HG03571 (cell line): ENCODE results near the gene MNS1.
"Not testable (repeated sequence)": the region's sequence is repeated elsewhere in the genome, so short reads cannot be mapped to it uniquely, and the experiment has no call there.

ENCODE experiments used
- ATAC-seq: cut with Tn5 transposase; IDR thresholded peaks from one replicate; pipeline ENCODE4 v1.9.1; 2021; ENCODE audit not compliant: unreplicated experiment

The MNS1 gene, protein sequence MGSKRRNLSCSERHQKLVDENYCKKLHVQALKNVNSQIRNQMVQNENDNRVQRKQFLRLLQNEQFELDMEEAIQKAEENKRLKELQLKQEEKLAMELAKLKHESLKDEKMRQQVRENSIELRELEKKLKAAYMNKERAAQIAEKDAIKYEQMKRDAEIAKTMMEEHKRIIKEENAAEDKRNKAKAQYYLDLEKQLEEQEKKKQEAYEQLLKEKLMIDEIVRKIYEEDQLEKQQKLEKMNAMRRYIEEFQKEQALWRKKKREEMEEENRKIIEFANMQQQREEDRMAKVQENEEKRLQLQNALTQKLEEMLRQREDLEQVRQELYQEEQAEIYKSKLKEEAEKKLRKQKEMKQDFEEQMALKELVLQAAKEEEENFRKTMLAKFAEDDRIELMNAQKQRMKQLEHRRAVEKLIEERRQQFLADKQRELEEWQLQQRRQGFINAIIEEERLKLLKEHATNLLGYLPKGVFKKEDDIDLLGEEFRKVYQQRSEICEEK

DNA sequence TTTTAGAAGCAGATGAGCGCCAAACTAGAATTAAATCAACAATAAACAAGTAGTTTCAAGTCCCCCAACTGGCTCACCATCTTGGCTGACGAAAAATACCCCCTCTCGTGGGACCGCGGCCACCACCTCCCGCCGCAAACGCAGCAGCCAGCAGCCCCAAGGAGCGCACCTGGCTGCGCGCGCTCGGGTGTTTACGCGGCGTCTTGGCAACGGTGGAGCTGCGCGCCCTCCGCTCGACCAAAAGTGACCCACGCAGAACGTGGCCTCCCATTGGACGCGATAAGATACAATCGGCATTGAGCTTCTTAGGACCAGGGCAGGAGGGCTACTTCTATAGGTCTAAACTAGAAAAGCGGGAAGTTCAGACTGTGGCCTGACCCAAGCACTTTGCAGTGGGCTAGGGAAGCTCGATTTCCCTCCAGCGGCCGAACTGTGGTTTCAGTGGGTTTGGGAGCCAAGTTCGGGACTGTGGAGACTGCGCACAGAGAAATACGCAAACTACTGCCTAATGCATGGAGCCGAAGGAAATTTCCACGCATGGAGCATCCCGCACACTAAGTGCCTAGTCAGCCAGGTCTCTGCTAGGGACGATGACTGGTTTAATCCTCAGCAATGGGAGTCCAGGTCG lies at the start of gene MNS1:
Gene MNS1, minus strand, starts transcription at position 245 of the 628 bp plus-strand sequence. Its CDS starts 165 bp downstream, at position 80.
- ATAC-seq, result peak; percentile 98

DNA sequence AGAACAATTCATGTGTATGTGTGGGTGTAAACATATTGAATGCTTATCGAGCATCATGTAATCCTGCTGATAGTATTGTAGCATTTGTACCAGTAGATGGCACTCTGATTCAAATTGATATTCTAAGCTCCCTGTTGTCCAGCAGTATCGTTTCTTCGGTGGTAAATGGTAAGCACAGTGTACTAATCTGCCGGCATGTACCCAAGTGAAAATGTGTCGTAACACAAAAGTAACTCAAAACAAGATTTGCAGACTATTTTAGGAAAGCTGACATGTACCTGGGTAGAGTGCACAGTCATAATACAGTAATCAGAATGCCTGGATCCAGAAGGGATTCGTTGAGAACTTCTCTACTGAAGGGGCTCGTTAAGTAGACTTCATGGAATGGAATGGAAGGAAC lies 31.7 kb upstream of the MNS1 start:
- no peak for ATAC-seq

DNA sequence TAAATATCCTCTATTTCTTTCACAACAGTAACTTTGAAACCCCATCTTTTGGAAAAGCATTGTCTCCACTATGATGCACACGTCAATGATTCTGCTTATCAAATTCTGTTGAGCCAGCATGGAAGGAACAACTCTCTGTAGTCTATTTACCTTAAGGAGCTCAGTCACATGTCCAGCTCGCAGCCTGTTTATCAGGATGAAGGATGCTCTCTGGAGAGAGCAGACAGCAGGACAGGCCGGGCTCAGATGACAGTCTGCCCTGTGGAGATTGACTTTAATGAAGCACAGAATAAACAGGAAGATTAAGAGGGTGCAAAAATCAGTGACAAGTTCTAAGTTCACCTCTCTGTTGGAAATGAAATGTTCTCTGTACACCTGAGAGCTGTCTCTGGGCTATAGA lies 30.6 kb upstream of the MNS1 start:
- no peak for ATAC-seq

DNA sequence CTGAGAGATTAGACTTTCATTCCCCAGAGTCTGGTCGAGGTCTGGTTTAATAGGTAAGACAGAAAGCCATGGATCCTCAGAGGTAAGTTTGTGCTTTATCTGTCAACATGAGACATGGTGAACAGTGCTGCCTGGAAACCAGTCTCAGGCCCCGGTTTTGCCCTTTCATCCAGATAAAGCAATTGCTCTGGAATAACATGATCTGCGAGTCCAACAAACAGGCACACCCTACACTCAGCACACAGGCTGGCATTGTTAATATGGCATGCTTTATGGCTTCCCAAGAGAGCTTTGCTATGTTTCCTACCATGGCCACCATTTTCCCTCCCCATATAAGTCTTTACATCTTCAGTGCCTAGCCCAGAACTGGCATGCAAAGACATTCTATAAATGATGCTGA lies 30.1 kb upstream of the MNS1 start:
- ATAC-seq, result no peak

DNA sequence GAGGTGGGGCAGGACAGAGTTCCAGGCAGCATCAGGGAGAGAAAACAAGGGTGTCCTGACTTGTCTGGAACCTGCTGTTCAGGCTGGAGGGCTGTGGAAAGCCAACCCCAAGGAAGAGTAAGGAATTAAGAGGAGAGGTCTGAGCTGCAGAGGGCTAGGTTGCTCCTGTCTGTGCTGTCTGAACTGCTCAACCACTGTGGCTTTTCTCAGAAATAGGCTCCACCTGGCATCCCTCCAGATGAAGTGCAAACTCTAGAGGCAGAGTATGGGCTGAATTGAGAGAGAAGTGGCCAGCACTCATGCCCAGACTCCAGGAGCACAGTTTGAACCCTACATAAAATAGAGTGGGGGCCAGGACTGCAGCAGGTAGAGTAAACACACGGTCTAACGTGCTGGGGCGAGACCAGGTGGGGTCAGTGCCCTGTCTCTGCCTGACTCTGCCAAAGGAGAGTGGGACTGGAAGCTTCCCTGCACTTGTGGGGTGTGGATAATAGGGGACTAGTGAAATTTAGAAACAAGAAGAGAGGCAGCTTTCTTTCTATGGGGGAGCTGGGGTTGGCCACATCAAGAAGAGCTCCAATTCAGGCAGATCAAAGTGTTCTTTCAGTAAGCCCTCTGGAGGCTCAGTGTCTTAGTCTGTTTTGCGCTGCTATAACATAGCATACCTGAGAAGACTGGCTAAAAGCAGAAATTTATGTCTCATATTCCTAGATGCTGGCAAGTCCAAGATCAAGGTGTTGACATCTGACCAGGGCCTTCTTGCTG lies 28.0 kb upstream of the MNS1 start:
- ATAC-seq, result no peak

DNA sequence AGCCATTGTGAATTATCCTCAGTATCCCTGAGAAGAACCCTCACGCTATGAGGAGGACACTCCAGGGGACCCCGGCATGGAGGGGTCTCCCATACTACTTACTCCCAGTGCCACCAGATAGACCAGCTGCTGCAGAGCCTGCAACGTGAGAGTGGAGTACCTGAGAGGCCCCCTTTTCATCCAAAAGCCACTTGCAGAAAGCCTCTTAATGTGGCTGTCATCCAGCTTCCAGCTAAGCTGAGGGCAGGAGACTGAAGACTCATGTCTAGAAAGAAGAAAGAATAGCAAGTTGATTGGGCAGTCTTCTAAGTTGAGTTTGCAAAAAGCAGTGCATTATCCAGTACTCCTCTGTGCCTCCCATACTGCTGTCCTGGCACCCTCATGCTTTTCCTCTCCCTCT lies 27.3 kb upstream of the MNS1 start:
- ATAC-seq, result no peak

DNA sequence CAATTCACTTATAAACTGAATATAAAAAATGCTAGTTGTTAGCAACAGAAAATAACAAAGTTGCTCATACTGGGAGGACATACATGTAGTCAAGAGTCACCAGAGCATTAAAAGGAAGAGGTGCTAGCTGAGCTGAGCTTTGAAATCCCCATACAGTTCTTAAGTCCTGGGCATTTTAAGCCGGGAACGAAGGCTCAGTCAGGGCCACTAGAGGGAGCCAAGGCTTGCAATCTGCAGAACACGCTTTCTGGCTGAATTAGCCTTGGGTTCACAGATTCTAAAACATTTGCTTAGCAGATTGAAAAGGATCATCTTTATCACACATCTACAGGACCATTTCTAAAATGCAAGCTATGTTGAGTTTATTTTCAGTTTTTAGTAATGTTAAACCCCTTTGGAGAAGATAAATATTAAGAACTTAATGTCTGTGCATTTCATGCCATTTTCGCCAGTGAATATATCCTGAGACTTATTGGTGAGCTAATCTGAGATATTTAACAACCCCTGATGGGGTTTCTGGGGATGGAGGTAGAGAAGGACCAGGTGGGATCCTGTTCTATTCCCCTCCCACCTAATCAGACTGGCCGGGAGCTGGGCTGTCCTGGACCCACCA lies 26.3 kb upstream of the MNS1 start:
- no peak for ATAC-seq

DNA sequence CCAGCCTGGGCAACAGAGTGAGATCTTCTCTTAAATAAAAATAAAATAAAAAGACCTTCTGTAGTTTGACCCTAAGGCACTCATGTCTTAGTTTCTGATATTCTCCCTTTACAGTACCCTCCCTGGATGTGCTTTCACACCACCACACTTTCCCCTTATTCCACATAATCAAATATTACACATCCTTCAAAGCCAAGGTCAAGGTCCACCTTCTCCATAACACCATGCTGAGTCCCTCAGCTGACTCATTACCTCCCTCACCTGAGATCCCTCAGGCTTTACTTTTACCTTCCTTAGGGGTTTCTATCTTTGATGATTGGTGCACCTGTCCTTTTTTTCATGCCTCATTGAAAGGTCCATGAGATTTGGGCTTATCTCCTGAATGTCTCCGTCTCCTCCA lies 25.5 kb upstream of the MNS1 start:
- no peak for ATAC-seq

DNA sequence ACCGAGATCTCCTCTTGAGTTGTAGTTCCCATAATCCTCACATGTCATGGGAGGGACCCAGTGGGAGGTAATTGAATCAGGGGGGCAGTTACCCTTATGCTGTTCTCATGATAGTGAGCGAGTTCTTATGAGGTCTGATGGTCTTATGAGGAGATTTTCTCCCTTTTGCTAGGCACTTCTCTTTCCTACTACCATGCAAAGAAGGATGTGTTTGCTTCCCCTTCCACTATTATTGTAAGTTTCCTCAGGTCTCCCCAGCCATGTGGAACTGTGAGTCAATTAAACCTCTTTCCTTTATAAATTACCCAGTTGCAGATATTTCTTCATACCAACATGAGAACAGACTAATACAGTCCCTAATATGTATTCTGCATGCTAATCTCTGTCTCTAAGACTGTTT lies 21.3 kb upstream of the MNS1 start:
- ATAC-seq, result not testable (repeated sequence)

DNA sequence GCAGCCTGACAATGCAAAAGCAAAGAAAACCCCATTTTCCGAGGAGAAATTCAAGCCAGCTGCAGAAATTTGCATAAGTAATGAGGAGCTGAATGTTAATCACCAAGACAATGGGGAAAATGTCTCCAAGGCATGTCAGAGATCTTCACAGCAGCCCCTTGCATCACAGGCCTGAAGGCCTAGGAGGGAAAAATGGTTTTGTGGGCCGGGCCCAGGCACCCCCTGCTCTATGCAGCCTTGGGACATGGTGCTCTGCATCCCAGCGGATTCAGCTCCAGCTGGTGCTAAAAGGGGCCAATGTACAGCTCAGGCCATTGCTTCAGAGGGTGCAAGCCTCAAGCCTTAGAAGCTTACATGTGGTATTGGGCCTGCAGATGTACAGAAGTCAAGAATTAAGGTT lies 20.5 kb upstream of the MNS1 start:
- not testable (repeated sequence) for ATAC-seq

DNA sequence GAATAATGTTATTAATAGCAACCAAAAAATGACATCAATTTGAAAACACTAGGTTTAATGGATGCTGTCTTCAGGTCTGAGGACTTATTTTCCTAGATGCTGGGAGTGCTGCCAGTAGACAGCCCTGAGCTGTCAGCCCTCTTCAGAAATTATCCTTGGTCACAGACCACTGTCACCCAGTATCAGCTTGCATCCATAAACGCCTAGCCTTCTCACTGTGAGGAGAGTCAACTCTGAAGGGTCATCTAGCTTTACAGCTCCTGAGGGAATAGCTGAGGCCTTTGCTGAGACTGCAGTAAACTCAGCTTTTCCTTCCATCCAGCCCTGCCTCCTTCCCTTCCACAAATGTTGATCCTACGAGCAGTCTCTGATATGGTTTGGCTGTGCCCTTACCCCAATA lies 19.4 kb upstream of the MNS1 start:
- ATAC-seq, result no peak

DNA sequence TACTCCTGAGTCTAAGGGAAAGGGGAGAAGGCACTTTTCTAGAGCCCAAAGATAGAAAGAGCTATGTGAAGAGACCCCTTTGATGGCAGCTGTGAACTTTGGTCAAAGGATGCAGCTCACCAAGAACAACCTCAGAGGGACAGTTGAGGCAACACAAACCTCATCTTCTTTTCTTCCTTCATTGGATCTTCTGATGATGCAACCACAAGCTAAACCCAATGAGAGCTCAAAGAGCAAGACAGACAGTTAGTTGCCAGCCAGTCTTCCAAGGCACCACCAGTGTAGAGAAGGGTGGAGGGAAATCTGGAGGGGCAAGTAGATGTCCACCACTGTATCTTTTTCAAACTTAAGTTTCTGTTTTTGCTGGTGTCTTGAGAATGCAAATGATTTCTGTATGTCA lies 10.4 kb upstream of the MNS1 start:
- ATAC-seq, result no peak

DNA sequence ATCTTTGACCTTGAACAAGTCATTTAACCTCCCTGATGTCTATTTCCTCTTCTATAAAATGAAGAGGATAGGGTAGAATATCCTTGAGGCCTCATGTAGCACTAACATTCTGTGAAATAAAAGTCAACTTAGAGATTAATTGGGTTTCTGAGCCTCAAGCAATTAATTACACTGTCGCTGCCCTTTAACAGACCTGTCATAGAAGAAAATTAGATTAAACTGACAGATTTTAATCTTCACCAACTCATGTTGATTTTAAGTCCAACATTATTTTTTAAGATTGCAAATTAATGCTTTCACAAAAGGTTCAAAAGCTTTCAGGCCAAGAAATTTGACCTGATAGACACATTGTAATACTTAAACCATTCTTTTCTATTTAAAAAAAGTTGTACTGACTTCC lies 8.1 kb upstream of the MNS1 start:
- no peak for ATAC-seq

DNA sequence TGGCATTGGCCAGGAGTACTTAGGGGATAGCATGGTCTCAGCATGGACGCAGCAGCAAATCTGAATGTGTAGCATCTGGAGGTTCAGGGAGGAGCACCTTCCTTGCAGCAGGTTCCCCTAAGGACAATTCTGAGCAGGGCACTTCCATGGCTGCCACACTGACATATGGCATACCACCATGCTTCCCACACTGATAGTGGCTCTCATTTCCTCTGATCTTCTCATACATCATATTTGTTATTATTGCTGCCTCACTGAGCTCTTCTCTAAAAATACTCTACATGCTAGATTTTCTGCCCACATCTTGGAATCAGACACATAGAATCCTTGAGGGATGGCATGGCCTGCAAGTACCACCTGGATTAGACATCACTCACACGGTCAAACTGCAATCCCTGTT lies 7.3 kb upstream of the MNS1 start:
- ATAC-seq, result no peak

DNA sequence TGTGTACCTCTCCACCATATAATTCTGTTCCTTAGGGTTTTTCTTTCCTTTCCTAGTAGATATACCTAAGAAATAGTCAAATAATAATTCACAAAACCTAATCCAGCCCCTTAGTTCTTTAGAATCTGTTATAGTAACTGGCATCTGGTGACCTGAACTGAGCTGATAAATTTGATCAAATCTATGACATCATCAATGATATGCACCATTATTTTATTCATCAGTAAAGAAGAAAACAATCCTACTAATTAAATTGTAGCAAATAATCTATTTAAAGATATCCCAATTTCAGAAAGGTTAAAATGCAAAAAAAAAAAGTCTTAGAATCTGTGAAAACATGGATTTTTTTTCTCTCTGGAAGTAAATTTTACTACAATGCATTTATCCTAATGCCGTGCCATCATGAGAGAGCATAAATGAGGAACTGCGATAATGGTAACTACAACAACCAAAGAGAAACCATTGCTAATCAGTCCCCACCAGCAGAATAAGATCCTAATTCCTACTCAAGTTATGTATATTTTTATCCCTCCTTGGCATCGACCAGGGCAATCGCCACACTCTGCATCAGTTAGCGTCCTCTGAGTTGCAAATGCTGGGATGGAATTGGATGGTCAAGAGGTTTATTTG lies 6.6 kb upstream of the MNS1 start:
- ATAC-seq, result no peak

DNA sequence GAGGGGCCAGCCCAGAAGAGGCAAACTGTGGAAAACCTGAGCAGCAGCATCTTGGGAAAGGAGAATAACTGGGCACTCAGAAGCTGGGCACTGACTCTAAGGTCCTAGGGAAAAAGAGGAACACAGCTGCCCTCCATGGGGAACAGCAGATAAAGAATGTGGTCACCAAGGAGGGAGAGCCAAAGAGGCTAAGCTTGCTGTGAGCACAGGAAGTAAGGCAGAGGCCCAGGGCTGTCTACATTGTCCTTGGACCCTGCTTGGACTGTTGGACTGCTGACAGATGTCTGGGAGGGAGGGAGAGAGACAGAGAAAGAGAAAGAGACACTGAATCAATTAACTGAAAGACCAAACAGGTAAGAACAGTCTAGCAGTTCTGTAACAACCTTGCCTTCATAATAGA lies 4.5 kb upstream of the MNS1 start:
- ATAC-seq, result no peak

DNA sequence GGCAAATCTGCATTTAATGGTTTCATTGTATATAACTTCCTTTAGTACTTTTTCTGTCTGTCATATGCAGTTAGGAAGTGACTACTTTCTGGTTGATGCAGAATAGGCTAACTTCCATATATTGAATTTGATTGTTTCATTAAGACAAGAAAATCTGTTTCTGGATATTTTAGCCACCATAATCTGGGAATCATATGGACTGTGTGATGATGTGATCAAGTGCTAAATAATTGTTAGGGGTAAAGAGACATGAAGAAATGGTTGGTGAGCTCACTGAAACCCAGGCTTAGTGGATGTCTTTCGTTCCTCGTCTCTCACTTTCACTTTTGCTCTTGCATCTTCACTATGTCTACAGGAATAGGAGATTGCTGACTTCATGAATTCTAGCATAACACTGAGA lies 3.5 kb upstream of the MNS1 start:
- peak; percentile 40 for ATAC-seq

DNA sequence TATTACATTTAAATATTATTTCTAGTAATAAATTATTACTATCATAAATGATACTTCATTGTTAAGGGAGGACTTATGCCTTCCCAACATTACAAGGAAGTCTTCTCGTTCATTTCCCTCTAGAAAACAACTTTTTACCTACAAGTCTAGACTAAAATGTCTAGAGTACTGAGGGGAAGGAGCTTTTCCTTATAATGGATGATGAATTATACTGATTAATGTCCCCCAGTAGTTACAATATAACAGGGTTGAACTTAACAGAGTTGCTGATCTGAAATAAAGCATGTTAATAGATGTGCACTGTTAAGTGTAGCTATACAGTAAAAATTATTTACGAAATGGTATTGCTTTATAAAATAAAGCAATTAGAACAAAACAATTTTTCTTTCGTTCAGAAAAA lies 2.7 kb upstream of the MNS1 start:
- ATAC-seq, result no peak

DNA sequence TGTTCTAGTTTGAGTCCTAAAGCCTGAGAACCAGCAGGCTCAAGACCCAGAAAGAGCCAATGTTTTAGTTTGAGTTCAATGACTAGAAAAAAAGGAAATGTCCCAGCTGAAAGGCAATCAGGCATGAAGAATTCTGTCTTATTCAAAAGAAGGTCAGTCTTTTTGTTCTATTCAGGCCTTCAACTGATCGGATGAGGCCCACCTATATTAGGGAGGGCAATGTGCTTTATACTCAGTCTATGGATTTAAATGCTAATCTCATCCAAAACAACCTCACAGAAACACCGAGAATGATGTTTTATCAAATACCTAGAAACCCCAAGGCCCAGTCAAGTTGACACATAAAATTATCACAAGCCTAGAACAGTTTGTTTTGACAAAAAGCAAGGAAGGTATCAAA lies 4.0 kb downstream of the MNS1 start:
- ATAC-seq, result no peak

DNA sequence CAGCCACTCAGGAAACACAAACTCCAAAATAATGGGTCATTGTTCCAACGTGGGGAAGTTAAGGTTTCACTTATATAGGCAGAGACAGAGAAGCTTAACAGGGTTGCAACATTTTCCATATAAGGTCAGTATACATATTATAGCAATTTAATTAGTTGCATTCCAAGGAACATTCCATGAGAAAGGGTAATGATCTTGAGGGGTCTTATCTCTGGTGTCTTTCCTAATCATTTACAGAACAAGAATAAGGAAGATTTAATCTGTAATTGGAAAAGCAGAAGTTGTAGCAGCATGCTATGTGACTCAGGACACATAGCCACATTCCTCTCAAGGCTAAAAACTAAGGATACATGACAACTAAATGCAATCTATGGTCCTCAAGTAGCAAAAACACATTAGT lies 4.9 kb downstream of the MNS1 start:
- ATAC-seq, result no peak

DNA sequence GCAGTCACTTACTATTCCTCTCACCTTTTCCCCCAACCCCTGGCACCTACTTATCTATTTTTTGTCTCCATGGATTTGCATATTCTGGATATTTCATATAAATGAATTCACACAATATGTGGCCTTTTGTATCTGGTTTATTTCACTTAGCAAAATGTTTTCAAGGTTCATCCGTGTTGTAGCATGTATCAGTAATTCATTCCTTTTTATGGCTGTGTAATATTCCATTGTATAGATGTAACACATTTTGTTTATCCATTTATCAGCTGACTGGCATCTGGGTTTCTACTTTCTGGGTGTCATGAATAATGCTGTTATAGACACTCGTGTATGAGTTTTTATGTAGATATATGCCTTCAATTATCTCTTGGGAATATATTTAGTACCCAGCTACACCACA lies 5.8 kb downstream of the MNS1 start:
- no peak for ATAC-seq
